Stimulated activated CD8-positive, alpha-beta memory T cell treated with anti-CD3 and anti-CD28 coated beads, Interleukin-15, amount 100 ng/mL, for 1 hour (primary cell): ENCODE measurements around the gene DRD1.
"Not testable (repeated sequence)": the region's sequence is repeated elsewhere in the genome, so short reads cannot be mapped to it uniquely, and the experiment has no call there.

Experiments used
- DNase-seq: peaks from one replicate; pipeline ENCODE4 v3.0.0-alpha.2; 2020; ENCODE audit warnings: low read depth

DRD1 gene

DNA sequence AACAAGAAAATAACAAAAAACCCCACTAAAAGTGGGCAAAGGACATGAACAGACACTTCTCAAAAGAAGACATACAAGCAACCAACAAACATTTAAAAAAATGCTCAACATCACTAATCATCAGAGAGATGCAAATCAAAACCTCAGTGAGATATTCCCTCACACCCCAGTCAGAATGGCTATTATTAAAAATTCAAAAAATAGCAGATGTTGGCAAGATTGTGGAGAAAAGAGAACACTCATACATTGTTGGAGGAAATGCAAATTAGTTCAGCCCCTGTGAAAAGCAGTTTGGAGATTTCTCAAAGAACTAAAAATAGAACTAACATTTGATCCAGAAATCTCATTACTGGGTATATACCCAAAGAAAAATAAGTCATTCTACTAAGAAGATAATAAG, 19.4 kb downstream of the DRD1 start:
- DNase-seq: not testable (repeated sequence)

DNA sequence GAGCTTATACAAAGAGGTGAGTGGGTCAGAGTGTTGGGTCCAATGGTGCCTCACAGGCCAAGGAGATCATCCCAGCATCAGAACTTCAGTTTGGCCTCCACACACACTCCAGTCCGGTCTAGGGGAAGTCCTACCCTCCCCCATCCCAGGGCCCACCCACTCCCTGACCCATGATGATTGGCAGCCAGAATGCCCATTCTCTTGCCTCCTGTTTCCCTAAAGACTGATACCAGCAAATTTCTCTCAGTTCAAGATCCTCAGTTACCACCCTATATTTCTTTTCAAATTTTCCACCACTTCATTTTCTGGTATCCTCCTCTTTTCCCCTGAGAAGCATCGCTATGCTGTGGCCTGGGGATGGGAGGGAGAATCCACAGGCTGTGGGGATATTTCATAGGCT, 21.9 kb downstream of the DRD1 start:
- DNase-seq: no peak

DNA sequence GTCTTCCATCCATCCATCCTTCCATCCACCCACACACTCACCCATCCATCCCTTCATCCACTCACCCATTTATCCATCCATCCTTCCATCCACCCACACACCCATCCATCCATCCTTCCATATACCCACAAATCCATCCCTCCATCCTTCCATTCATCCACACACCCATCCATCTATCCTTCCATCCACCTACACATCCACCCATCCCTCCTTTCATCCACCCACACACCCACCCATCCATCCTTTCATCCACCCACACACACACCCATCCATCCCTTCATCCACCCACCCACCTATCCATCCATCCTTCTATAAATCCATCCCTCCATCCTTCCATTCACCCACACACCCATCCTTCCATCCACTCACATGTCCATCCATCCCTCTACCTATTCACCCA, 23.6 kb downstream of the DRD1 start:
- DNase-seq: no peak

DNA sequence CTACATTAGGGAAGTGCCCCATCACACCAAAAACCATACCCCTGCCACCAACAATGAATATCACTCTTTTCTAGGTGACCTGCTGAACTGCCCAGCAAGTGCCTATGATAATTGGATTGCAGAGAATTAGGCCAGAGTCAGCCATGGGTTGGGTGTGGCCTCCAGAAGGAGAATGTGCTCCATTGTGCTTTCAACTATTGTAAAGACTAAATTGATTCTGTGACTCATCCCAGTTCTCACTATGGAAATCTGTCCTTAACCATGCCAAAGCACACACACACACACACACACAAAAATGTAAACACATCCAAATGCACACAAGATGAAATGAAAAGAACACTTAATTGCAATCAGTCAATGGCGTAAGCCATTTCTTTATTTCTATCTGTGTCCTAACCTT, 25.7 kb downstream of the DRD1 start:
- DNase-seq: no peak

DNA sequence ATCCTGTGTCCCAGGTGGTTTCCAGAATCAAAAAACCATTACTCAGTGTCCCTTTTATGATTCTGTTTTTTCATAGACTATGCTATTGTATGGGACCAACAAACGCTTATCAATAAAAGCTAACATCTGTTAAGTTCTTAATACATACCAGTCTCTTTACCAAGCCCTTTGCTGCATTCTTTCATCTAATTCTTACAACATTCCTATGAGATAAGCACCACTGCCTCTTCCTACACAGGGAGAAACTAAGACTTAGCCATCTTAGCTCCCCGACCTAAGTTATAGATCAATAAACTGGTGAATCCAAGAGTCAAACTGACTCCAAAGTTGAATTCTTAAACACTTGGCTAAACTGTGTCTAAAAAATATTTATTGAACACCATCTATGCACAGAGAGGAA, 26.6 kb downstream of the DRD1 start:
- no peak for DNase-seq

DNA sequence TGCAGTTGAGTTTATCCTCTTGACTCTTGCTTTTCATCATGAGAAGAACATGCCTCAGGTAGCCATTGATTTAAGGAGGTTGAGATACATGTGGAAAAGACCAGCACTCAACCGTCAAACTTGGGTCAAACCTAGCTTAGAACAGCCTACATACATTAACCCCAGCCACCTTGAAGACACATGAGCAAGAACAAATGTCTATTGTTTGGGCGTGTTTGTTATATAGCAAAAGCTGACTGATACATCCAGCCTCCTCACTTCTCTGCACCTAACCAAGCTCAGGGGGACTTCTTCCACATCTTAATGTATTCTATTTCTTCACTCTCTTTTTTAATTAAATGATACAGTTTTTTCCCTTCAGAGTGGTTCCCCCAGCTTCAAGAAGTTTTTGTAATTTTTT, 28.7 kb downstream of the DRD1 start:
- no peak for DNase-seq

DNA sequence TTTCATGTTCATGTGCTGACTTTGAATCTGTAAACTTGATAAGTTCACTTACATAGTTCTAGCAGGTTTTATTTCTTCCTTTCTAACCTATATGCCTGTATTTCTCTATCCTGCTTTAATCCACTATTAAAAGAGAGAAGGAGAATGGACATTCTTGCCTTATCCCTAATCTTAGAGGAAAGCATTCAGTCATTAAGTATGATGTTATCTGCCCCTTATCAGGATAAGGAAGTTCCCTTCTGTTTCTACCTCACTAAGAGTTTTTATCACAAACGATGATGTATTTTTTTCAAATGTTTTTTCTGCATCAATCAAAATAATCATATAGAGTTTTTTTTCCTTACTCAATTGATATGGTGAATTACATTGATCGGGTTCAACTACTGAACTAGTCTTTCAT, 33.1 kb downstream of the DRD1 start:
- DNase-seq: no peak

DNA sequence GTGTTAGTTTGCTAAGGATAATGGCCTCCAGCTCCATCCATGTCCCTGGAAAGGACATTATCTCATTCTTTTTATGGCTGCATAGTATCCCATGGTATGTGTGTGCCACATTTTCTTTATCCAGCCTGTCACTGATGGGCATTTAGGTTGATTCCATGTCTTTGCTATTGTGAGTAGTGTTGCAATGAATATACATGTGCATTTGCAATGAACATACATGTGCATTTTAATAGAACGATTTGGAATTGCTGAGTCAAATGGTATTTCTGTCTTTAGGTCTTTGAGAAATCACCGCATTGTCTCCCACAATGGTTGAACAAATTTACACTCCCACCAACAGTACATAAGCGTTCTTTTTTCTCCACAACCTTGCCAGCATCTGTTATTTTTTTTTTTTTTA, 37.7 kb downstream of the DRD1 start:
- DNase-seq: no peak

DNA sequence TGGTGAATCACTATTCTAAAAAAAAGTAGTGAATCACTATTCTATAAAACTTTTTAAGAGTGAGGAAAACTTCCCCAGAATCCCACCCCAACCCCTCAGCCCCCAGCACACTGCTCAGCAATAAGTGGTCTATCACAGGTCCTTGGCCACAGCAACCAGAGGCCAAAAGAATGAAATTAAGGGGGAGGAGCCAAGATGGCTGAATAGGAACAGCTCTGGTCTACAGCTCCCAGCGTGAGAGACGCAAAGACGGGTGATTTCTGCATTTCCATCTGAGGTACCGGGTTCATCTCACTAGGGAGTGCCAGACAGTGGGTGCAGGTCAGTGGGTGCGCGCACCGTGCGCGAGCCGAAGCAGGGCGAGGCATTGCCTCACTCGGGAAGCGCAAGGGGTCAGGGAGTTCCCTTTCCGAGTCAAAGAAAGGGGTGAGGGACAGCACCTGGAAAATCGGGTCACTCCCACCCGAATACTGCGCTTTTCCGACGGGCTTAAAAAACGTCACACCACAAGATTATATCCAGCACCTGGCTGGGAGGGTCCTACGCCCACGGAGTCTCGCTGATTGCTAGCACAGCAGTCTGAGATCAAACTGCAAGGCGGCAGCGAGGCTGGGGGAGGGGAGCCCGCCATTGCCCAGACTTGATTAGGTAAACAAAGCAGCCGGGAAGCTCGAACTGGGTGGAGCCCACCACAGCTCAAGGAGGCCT, 46.2 kb downstream of the DRD1 start:
- not testable (repeated sequence) for DNase-seq

DNA sequence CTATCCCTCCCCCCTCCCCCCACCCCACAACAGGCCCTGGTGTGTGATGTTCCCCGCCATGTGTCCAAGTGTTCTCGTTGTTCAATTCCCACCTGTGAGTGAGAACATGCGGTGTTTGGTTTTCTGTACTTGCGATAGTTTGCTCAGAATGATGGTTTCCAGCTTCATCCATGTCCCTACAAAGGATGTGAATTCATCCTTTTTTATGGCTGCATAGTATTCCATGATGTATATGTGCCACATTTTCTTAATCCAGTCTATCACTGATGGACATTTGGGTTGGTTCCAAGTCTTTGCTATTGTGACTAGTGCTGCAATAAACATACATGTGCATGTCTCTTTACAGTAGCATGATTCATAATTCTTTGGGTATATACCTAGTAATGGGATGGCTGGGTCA, 48.6 kb downstream of the DRD1 start:
- DNase-seq: not testable (repeated sequence)

DNA sequence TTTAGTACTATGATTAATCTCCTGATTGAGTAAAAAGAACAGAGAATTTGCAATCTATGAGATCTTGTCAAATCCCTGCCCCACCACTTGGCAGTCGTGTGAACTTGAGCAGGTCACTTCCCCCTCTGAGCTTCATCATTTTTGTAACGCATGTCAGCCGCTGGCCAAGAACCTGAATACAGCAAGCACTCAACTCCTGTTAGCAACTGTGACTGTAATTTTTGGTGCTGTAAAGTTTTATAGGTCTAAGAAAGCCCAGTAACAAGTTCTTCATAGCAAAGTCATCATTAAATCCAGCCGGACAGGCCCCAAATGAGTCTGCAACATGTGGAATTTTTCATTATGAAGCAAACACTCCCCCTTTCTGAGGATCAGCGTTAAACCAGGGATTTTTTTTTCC, 49.4 kb downstream of the DRD1 start:
- DNase-seq: no peak

DNA sequence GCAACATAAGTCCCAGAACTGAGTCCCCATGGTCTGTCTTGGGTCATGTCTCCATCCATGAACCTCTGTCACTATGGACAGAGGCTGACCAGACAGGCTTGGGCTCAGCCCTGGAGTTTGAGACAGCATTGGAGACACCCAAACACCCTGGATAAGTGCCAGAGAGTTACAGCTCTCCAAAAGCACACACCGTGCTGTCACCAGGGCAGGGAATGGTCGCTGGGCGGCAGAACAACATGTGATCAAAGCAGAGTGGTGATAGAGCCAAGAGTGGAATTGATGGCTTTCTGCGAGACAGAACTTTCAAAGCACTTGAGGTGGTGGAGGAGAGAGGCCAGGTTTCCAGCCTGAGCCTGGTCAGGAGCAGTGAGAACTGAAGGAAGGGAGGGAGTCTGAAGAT, 50.1 kb downstream of the DRD1 start:
- no peak for DNase-seq

DNA sequence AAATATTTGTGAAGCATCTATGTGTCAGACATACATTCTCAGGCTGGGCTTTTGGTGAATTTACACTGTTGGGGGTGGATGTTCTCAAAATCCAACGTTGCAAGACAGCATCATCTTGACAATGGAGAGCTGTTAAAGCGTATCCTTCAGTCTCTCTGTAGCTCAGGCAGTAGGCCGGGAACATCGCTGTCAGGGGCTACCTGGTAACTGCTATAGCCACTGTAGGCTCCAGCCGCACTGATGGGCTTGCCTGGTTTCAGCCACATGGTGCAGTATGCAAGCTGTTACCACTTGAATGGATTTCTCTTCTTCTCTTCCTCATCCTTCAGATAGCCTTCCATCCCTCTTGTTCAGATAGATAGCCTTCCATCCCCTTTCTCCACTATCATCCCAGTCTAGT, 51.7 kb downstream of the DRD1 start:
- DNase-seq: no peak

DNA sequence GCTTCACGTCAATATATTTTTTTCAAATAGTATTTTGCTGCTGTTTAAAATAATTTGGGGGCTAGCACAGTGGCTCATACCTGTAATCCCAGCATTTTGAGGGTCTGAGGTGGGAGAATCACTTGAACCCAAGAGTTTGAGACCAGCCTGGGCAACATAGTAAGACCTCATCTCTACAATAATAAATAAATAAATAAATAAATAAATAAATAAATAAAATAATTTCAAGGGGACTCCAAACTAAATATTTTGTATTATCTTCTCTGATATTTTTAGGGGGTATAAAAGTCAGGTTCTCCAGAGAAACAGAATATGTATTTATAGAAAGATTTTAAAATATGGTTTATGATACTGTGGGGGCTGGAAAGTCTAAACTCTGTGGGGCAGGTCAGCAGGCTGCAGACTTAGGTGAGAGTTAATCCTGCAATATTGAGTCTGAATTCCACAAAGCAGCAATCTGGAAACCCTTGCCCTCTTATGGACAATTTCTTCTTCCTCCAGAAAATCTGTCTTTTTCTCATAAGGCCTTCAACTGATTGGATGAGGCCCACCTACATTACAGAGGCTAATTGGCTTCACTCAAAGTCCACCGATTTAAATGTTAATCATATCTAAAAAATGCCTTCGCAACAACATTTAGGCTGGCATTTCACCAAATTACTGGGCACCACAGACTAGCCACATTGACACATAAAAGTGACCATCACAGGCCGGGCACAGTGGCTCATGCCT, 53.5 kb downstream of the DRD1 start:
- DNase-seq: no peak
